Right atrium auricular region (tissue), 2 donors: ENCODE results near the gene CLK3. TPM values are rescaled to one million over a fixed set of nuclear protein-coding genes. Genes with fewer than 3 reads are reported as not detected.

Experiments
- DNase-seq: peaks from one replicate; pipeline ENCODE4 v3.0.0-alpha.2; 2019; ENCODE audit warnings: low spot score
- H3K27ac ChIP-seq, 2 donors: fragments of 200-600 bp; sonication (generic); 1 replicate in 1 of 2; 2 replicates in 1 of 2; pipeline ENCODE4 v1.5.1; 2016 to 2019
- H3K27me3 ChIP-seq, 2 donors: fragments of 200-600 bp; sonication (generic); one replicate each; pipeline versions ENCODE4 v1.5.1 to v1.6.0; 2017 to 2019
- H3K36me3 ChIP-seq: fragments of 200-600 bp; sonication (generic); one replicate; pipeline ENCODE4 v1.5.1; 2016
- H3K4me1 ChIP-seq, 2 donors: fragments of 200-600 bp; sonication (generic); one replicate each; pipeline versions ENCODE4 v1.5.1 to v1.6.0; 2017 to 2019
- H3K4me3 ChIP-seq, 2 donors: fragments of 200-600 bp; sonication (generic); 1 replicate in 1 of 2; 2 replicates in 1 of 2; pipeline ENCODE4 v1.5.1; 2017 to 2019; ENCODE audit warnings: mild to moderate bottlenecking in 1 of 2, moderate library complexity in 1 of 2
- H3K9me3 ChIP-seq, 2 donors: fragments of 200-600 bp; sonication (generic); one replicate each; pipeline ENCODE4 v1.5.1; 2019
- total RNA-seq, 2 donors: library from RNA; depleted of rRNA; stranded (reverse); fragments of >200 nt; gene quantifications; one replicate each; pipeline ENCODE4 v1.1.0, GENCODE V29; 2016
- TF ChIP-seq, protein P1 (sequence below), 2 donors: fragments of 200-600 bp; sonication (generic); IDR thresholded peaks; one replicate each; pipeline ENCODE4 v1.5.1; 2019; ENCODE audit warnings: antibody characterized with exemption in 2 of 2

Gene CLK3
- total RNA-seq, 2 donors from 2014 or later, result 52.8 to 59.2 TPM

DNA sequence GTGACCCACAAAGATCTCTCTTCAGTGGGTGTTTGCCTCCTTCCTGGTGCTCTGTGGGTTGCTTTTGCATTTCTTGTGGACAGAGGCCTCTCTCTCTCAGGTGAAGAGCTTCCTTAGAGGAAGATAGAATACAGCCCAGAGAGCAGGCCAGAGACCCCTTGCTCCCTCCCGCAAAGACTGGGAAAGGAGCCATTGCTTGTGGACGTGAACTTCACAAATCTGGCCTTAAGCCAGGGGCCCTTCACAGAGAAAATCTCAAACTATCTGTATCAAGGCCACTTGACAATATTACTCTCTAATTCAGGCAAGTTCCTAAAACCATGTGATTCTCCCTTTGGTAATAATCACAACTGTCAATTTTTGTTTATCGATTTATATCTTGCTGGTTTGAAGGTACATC lies 30.4 kb upstream of the CLK3 start:
- H3K4me1 ChIP-seq, result peaks cover 0 to 13% of the 10 kb centered on the region in 2 donors
- no peaks in the 10 kb centered on the region for H3K27me3 ChIP-seq
- H3K36me3 ChIP-seq, result peaks cover 4% of the 10 kb centered on the region
- no peak overlapping the region for H3K27ac ChIP-seq
- H3K4me3 ChIP-seq, result no peak overlapping the region
- TF ChIP-seq, protein P1, sequence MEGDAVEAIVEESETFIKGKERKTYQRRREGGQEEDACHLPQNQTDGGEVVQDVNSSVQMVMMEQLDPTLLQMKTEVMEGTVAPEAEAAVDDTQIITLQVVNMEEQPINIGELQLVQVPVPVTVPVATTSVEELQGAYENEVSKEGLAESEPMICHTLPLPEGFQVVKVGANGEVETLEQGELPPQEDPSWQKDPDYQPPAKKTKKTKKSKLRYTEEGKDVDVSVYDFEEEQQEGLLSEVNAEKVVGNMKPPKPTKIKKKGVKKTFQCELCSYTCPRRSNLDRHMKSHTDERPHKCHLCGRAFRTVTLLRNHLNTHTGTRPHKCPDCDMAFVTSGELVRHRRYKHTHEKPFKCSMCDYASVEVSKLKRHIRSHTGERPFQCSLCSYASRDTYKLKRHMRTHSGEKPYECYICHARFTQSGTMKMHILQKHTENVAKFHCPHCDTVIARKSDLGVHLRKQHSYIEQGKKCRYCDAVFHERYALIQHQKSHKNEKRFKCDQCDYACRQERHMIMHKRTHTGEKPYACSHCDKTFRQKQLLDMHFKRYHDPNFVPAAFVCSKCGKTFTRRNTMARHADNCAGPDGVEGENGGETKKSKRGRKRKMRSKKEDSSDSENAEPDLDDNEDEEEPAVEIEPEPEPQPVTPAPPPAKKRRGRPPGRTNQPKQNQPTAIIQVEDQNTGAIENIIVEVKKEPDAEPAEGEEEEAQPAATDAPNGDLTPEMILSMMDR (IDR thresholded peaks at IDR 0.05), result no peak
- H3K9me3 ChIP-seq, result no peaks in the 10 kb centered on the region
- no peak for DNase-seq

DNA sequence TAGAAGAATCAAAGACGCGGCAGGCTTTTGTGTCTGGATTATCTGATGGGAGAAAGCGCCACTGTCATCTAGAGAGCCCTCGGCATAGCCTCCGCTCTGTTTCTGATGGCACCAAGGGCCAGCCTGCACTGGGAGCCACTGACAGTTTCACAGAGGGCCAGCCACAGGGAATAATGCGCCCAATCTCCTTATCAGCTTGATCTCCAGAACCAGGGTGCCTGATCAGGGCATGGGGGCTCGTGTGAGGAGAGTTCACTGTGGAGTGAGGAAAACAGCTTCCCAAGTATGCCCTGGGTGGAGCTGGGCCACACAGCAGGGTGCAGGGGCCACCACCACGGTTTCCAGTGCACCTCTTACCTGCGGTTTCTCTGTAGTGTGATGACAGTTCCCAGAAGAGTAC lies 29.8 kb upstream of the CLK3 start:
- Histone ChIP-seq H3K9me3 (no peaks in the 10 kb centered on the region), H3K36me3 (peaks cover 4% of the 10 kb centered on the region), H3K27ac (no peak overlapping the region), H3K4me1 (peaks cover 0 to 13% of the 10 kb centered on the region in 2 donors), H3K27me3 (no peaks in the 10 kb centered on the region), H3K4me3 (no peak overlapping the region)
- DNase-seq, result no peak
- TF ChIP-seq, protein P1 (IDR thresholded peaks at IDR 0.05), result no peak

DNA sequence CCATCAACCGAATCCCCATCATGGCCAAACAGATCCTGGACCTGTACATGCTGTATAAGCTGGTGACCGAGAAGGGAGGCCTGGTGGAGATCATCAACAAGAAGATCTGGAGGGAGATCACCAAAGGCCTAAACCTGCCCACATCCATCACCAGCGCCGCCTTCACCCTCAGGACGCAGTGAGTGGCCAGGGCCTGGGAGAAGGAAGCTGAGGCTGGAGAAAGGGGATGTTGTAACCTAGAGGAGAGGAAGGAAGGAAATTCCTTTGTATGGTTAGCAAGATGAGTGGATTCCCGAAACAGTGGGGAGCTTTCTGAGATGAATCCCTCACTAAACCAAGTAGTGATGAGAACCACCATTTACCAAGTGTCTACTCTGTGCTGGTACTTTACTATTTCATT lies 25.8 kb upstream of the CLK3 start:
- Histone ChIP-seq H3K27me3 (no peaks in the 10 kb centered on the region), H3K4me3 (no peak overlapping the region), H3K27ac (no peak overlapping the region), H3K36me3 (peaks cover 23% of the 10 kb centered on the region), H3K9me3 (no peaks in the 10 kb centered on the region), H3K4me1 (peaks cover 0 to 13% of the 10 kb centered on the region in 2 donors)
- DNase-seq, result no peak
- TF ChIP-seq, protein P1 (IDR thresholded peaks at IDR 0.05), result no peak

DNA sequence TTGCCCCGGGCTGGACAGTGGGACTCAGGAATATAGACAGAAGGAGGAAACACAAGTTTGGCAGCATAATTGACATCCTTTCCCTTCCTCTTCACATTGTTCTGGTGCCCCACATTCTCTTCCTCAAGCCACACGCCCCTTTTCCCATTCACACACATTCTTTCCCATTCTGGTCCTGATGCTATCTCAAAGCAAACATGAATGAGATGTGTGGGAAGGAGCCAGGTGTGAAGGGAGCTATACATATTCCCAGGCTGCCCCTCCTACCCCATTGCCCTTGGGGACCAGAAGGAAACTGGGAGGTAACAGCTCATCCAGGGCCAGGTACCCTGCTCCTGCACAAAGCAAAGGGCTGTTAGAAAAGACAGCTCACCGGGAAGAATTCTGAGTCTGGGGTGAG lies 23.4 kb upstream of the CLK3 start:
- H3K27me3 ChIP-seq, result no peaks in the 10 kb centered on the region
- no peak overlapping the region for H3K27ac ChIP-seq
- peaks cover 23% of the 10 kb centered on the region for H3K36me3 ChIP-seq
- no peak overlapping the region for H3K4me3 ChIP-seq
- TF ChIP-seq, protein P1 (IDR thresholded peaks at IDR 0.05), result no peak
- H3K4me1 ChIP-seq, result peaks cover 0 to 13% of the 10 kb centered on the region in 2 donors
- H3K9me3 ChIP-seq, result no peaks in the 10 kb centered on the region
- no peak for DNase-seq

DNA sequence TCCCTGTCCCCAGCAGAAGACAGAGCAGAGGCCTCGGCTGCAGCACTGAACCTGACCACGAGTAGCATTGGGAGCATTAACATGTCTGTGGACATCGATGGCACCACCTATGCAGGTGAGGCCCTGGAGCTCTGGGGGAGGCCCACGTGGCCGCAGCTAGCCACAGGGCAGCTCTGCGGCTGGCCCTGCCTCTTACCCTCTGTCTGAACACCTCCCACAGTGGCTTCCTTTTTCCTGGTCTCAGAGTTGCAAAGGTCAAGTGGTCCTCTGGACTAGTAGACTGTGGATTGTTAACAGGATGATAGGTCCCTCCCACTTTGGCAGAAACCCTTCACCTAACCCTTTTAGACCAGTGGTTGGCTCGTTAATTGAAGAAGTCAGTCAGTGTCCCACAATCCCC lies 22.5 kb upstream of the CLK3 start:
- Histone ChIP-seq H3K4me1 (peaks cover 0 to 18% of the 10 kb centered on the region in 2 donors), H3K27ac (no peak overlapping the region), H3K36me3 (peaks cover 23% of the 10 kb centered on the region), H3K27me3 (no peaks in the 10 kb centered on the region), H3K4me3 (no peak overlapping the region), H3K9me3 (no peaks in the 10 kb centered on the region)
- TF ChIP-seq, protein P1 (IDR thresholded peaks at IDR 0.05), result no peak
- DNase-seq, result no peak

DNA sequence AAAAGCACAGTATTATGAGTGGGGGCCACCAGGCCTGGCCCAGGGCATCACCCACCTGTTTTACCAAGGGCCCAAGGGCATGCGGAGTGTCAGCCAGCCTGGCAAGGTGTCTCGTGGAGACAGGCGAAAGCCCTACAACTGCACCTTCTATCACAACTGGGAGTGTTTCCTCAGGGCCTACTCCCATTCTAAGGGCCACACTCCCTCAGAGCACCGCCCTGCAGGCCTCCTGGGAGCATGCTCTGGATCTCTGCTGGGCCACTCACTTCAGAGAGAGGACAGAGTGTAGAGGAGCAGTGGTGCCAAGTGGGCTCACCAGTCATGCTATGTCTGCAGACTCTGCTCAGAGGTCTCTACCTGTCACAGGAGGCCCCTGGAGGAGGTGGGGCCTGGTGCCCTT lies 21.2 kb upstream of the CLK3 start:
- TF ChIP-seq, protein P1 (IDR thresholded peaks at IDR 0.05), result no peak
- no peaks in the 10 kb centered on the region for H3K27me3 ChIP-seq
- no peak overlapping the region for H3K4me3 ChIP-seq
- H3K27ac ChIP-seq, result no peak overlapping the region
- no peaks in the 10 kb centered on the region for H3K9me3 ChIP-seq
- H3K36me3 ChIP-seq, result peaks cover 23% of the 10 kb centered on the region
- no peak for DNase-seq
- H3K4me1 ChIP-seq, result peaks cover 0 to 11% of the 10 kb centered on the region in 2 donors
